Measurements from ENCODE around the gene GSG1.
"Not testable (repeated sequence)": the region's sequence is repeated elsewhere in the genome, so short reads cannot be mapped to it uniquely, and the experiment has no call there.

GSG1 gene

DNA sequence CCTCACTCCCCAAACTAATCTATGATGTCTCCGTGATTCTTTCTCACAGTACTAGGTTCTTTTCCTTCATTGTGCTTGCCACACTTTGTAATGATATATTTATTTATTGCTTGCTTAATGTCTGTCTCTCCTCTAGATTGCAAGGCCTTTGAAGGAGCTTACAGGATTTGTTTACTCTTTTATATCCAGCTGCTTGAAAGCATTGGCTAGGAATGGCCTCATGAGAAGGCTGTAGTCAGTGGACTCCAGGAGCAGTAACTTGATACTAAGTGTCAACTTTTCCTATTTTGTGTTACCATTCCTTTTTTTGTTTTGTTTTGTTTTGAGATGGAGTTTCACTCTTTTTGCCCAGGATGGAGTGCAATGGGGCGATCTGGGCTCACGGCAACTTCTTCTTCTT is 66.6 kb downstream of the GSG1 start:
- no peak overlapping the region for H3K4me3 ChIP-seq (ENCODE audit: low read depth, low read length)
- no peak for DNase-seq (ENCODE audit: low read depth)

DNA sequence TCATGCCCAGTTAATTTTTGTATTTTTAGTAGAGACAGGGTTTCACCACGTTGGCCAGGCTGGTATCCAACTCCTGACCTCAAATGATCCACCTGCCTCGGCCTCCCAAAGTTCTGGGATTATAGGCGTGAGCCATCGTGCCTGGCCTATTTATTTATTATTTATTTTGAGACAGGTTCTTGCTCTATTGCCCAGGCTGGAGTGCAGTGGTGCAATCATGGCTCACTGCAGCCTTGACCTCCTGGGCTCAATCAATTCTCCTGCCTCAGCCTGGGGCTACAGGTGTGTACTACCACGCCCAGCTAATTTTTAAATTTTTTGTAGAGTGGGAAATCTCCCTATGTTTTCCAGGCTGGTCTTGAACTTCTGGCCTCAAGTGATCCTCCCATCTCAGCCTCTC is 68.1 kb downstream of the GSG1 start:
- not testable (repeated sequence) for H3K4me3 ChIP-seq (ENCODE audit: low read depth, low read length); DNase-seq (ENCODE audit: low read depth)

All from skeletal muscle cell (primary cell).